K562 (cell line): Measurements from ENCODE around the gene RNF114. TPM values are rescaled to one million over a fixed set of nuclear protein-coding genes. Genes with fewer than 3 reads are reported as not detected.

Source experiments
- CCNT2 ChIP-seq: IDR thresholded peaks from 2 replicates; pipeline ENCODE4 v1.6.1; 2011; ENCODE audit warnings: borderline replicate concordance, low read depth, mild to moderate bottlenecking, moderate library complexity, mixed read lengths, low read length; ENCODE audit not compliant: insufficient read length; ENCODE audit errors: extremely low read depth
- CREB1 ChIP-seq, 2 experiments: sonication (generic) in 1 of 2; formaldehyde crosslinking in 1 of 2; IDR thresholded peaks; 2 replicates each; pipeline versions ENCODE4 v1.6.1 to v1.8.0; 2012 to 2022; ENCODE audit warnings: inconsistent platforms in 1 of 2, mild to moderate bottlenecking in 1 of 2, missing genetic modification reagents in 1 of 2, moderate library complexity in 1 of 2
- ELK1 ChIP-seq: sonication (generic); formaldehyde crosslinking; IDR thresholded peaks from 2 replicates; pipeline ENCODE4 v1.8.1; 2022; ENCODE audit warnings: missing genetic modification reagents
- ETV6 ChIP-seq, 3 experiments: fragments of 150-350 bp in 1 of 3; sonication (generic) in 1 of 3; formaldehyde crosslinking in 1 of 3; IDR thresholded peaks; 2 replicates each; pipeline versions ENCODE4 v1.6.1 to v1.8.0; 2014 to 2022; ENCODE audit warnings: borderline replicate concordance in 2 of 3, low read depth in 2 of 3, antibody characterized with exemption in 1 of 3, low read length in 1 of 3, mild to moderate bottlenecking in 1 of 3, missing genetic modification reagents in 1 of 3
- IFI16 ChIP-seq: fragments of 250-450 bp; sonication (Bioruptor Pico); IDR thresholded peaks from 2 replicates; pipeline ENCODE4 v2.1.2; 2022; ENCODE audit warnings: mild to moderate bottlenecking, inconsistent platforms
- NFE2 ChIP-seq: IDR thresholded peaks from 2 replicates; pipeline ENCODE4 v1.6.1; 2014; ENCODE audit warnings: antibody characterized with exemption, low read depth
- PKNOX1 ChIP-seq: fragments of 450-650 bp; IDR thresholded peaks from 2 replicates; pipeline ENCODE4 v1.6.1; 2016
- PTRF ChIP-seq: fragments of 450-650 bp; IDR thresholded peaks from 2 replicates; pipeline ENCODE4 v1.6.1; 2016; ENCODE audit warnings: mild to moderate bottlenecking, missing genetic modification characterization, missing compliant biosample characterization
- PTTG1 ChIP-seq: fragments of 450-650 bp; IDR thresholded peaks from 2 replicates; pipeline ENCODE4 v1.6.1; 2016; ENCODE audit warnings: low read depth, mild to moderate bottlenecking, missing genetic modification characterization, missing compliant biosample characterization
- SETDB1 ChIP-seq: IDR thresholded peaks from one replicate; pipeline ENCODE4 v1.6.1; 2012; ENCODE audit warnings: low read length, control low read depth, inconsistent platforms
- STAT5B ChIP-seq: fragments of 250-450 bp; sonication (Bioruptor Pico); IDR thresholded peaks from 2 replicates; pipeline ENCODE4 v1.8.0; 2021; ENCODE audit warnings: mild to moderate bottlenecking, inconsistent platforms
- TAF1 ChIP-seq: IDR thresholded peaks from 2 replicates; pipeline ENCODE4 v1.6.1; 2011; ENCODE audit warnings: mild to moderate bottlenecking, low read length, moderate library complexity; ENCODE audit not compliant: insufficient read depth, control insufficient read depth, severe bottlenecking; ENCODE audit errors: extremely low read depth
- TARDBP ChIP-seq: fragments of 450-650 bp; IDR thresholded peaks from 2 replicates; pipeline ENCODE4 v1.6.1; 2016
- TGIF2 ChIP-seq: sonication (generic); formaldehyde crosslinking; IDR thresholded peaks from 2 replicates; pipeline ENCODE4 v1.8.1; 2022; ENCODE audit warnings: mild to moderate bottlenecking, missing genetic modification reagents, moderate library complexity
- ZBTB43 ChIP-seq: sonication (generic); formaldehyde crosslinking; IDR thresholded peaks from 2 replicates; pipeline ENCODE4 v1.8.0; 2023; ENCODE audit warnings: mild to moderate bottlenecking, missing genetic modification reagents
- ZC3H8 ChIP-seq: fragments of 450-650 bp; IDR thresholded peaks from 2 replicates; pipeline ENCODE4 v1.6.1; 2017
- ZNF124 ChIP-seq: sonication (generic); formaldehyde crosslinking; IDR thresholded peaks from 2 replicates; pipeline ENCODE4 v1.8.1; 2022; ENCODE audit warnings: missing genetic modification reagents
- ZNF347 ChIP-seq: fragments of 450-650 bp; formaldehyde crosslinking; IDR thresholded peaks from 2 replicates; pipeline ENCODE4 v1.4.0; 2020; ENCODE audit warnings: low read depth, mild to moderate bottlenecking, moderate library complexity
- ZNF507 ChIP-seq: conservative IDR thresholded peaks from 2 replicates; pipeline ENCODE4 v1.6.1; 2017; ENCODE audit warnings: missing genetic modification characterization, missing compliant biosample characterization
- ZNF696 ChIP-seq: fragments of 250-450 bp; sonication (Bioruptor Pico); conservative IDR thresholded peaks from 2 replicates; pipeline ENCODE4 v1.4.0; 2020; ENCODE audit warnings: mild to moderate bottlenecking, moderate library complexity
- ZNF766 ChIP-seq: fragments of 200-800 bp; sonication (Bioruptor generic); conservative IDR thresholded peaks from 2 replicates; pipeline ENCODE4 v1.6.1; 2016; ENCODE audit warnings: missing genetic modification characterization, missing compliant biosample characterization
- polyA plus RNA-seq, 8 experiments: library from polyadenylated mRNA; depleted of rRNA in 4 of 8; stranded (reverse) in 5 of 8; unstranded in 3 of 8; fragments of >200 nt; fragmentation: Nextera tagmentation in 2 of 8; fragmentation: Illumina TruSeq in 1 of 8; extraction: Ambion mirVana in 2 of 8; extraction: Trizol in 1 of 8; gene quantifications; 2 replicates each; pipeline versions ENCODE4 v1.2.1 to v1.2.3, GENCODE V29; 2011 to 2014; ENCODE audit warnings: inconsistent platforms in 1 of 8, missing spikeins in 1 of 8
- total RNA-seq, 7 experiments: library from RNA; depleted of rRNA in 6 of 7; stranded (reverse); fragments of >200 nt in 6 of 7; fragmentation: Illumina TruSeq in 2 of 7; extraction: Trizol in 2 of 7; gene quantifications; 2 replicates each; pipeline versions ENCODE4 v1.2.1 to v1.2.3, GENCODE V29; 2011 to 2021; ENCODE audit warnings: low replicate concordance in 1 of 7

RNF114 gene
- total and polyA plus RNA-seq, 9 of the 15 experiments (the other 6 are each of a cell fraction or from before 2014, with no cell fraction given): 38.6 to 111 (median 62.6) TPM

- TF ChIP-seq PTTG1 (tag): no peak
- no peak; the same call in 1 of the 2 replicates for TF ChIP-seq NFE2
- TF ChIP-seq ETV6 (IDR thresholded peaks at IDR 0.05; ENCODE audit: borderline replicate concordance in 1 of 2, low read depth in 2 of 2, low read length in 1 of 2): peak in 1 of 2 experiments; percentile 26; a peak in 1 of 4 replicates
- TF ChIP-seq ETV6 (CRISPR knock-in tag; IDR thresholded peaks at IDR 0.05; ENCODE audit: borderline replicate concordance): no peak
- no peak for TF ChIP-seq SETDB1
- TF ChIP-seq PKNOX1: no peak
- peak; percentile 76; the same call in 1 of the 2 replicates for TF ChIP-seq TARDBP
- no peak for TF ChIP-seq PTRF (tag)
- no peak for TF ChIP-seq ZBTB43 (CRISPR knock-in tag)
- no peak for TF ChIP-seq ZNF124 (CRISPR knock-in tag)
- TF ChIP-seq TAF1: no peak
- no peak for TF ChIP-seq ZNF766
- TF ChIP-seq ZNF507 (tag): no peak
- TF ChIP-seq ZC3H8: no peak
- TF ChIP-seq STAT5B (CRISPR knock-in tag): no peak
- no peak for TF ChIP-seq CREB1 (IDR thresholded peaks at IDR 0.05)
- peak; percentile 62; the same call in 1 of the 2 replicates for TF ChIP-seq CREB1 (CRISPR knock-in tag; IDR thresholded peaks at IDR 0.05)
- TF ChIP-seq IFI16 (CRISPR knock-in tag): no peak
- TF ChIP-seq ZNF696 (CRISPR knock-in tag): no peak
- TF ChIP-seq CCNT2: peak; percentile 50
- peak; percentile 66; the same call in 1 of the 2 replicates for TF ChIP-seq TGIF2 (CRISPR knock-in tag)
- TF ChIP-seq ELK1 (CRISPR knock-in tag): no peak
- no peak for TF ChIP-seq ZNF347 (CRISPR knock-in tag)
Observed at GRCh38 chr20:49979030-49979832, 43.0 kb downstream of the RNF114 start (continued).
